SK-N-SH treated with all-trans-retinoic acid at 6 μM for 48 hours (cell line): ENCODE results near the gene DAB2IP.

Experiments used
- CSDC2 ChIP-seq: fragments of 250-450 bp; sonication (Bioruptor Pico); IDR thresholded peaks from 2 replicates; pipeline ENCODE4 v1.5.0; 2020; ENCODE audit warnings: mild to moderate bottlenecking, moderate library complexity
- ESRRG ChIP-seq: fragments of 250-450 bp; sonication (Bioruptor Pico); IDR thresholded peaks from 2 replicates; pipeline ENCODE4 v1.6.1; 2021; ENCODE audit warnings: mild to moderate bottlenecking
- ISL1 ChIP-seq: fragments of 250-450 bp; sonication (Bioruptor Pico); IDR thresholded peaks from 2 replicates; pipeline ENCODE4 v2.1.2; 2022; ENCODE audit warnings: mild to moderate bottlenecking, moderate library complexity
- OSR1 ChIP-seq: fragments of 250-450 bp; sonication (Bioruptor Pico); IDR thresholded peaks from 2 replicates; pipeline ENCODE4 v1.8.0; 2022; ENCODE audit warnings: moderate library complexity, mild to moderate bottlenecking, inconsistent platforms
- PATZ1 ChIP-seq: fragments of 250-450 bp; sonication (Bioruptor Pico); IDR thresholded peaks from 2 replicates; pipeline ENCODE4 v1.8.0; 2020; ENCODE audit warnings: mild to moderate bottlenecking, moderate library complexity, borderline replicate concordance
- POU6F1 ChIP-seq: fragments of 250-450 bp; sonication (Bioruptor Pico); IDR thresholded peaks from 2 replicates; pipeline ENCODE4 v1.8.0; 2021; ENCODE audit warnings: low read depth, mild to moderate bottlenecking, moderate library complexity, borderline replicate concordance
- PPARA ChIP-seq: fragments of 250-450 bp; sonication (Bioruptor Pico); IDR thresholded peaks from 2 replicates; pipeline ENCODE4 v1.5.0; 2020; ENCODE audit warnings: mild to moderate bottlenecking, borderline replicate concordance
- RARB ChIP-seq: fragments of 250-450 bp; sonication (Bioruptor Pico); IDR thresholded peaks from 2 replicates; pipeline ENCODE4 v1.8.0; 2021; ENCODE audit warnings: mild to moderate bottlenecking, moderate library complexity
- TCF4 ChIP-seq: fragments of 250-450 bp; sonication (Bioruptor Pico); IDR thresholded peaks from 2 replicates; pipeline ENCODE4 v1.8.0; 2021; ENCODE audit warnings: mild to moderate bottlenecking, moderate library complexity, borderline replicate concordance
- TSHZ2 ChIP-seq: fragments of 250-450 bp; sonication (Bioruptor Pico); IDR thresholded peaks from 2 replicates; pipeline ENCODE4 v1.5.0; 2020; ENCODE audit warnings: mild to moderate bottlenecking, moderate library complexity
- ZFP3 ChIP-seq: fragments of 250-450 bp; sonication (Bioruptor Pico); IDR thresholded peaks from 2 replicates; pipeline ENCODE4 v1.5.0; 2020; ENCODE audit warnings: mild to moderate bottlenecking, moderate library complexity
- ZFP30 ChIP-seq: fragments of 450-650 bp; formaldehyde crosslinking; IDR thresholded peaks from 2 replicates; pipeline ENCODE4 v1.5.0; 2022; ENCODE audit warnings: mild to moderate bottlenecking, moderate library complexity
- ZNF565 ChIP-seq: fragments of 450-650 bp; formaldehyde crosslinking; conservative IDR thresholded peaks from 2 replicates; pipeline ENCODE4 v1.5.0; 2020; ENCODE audit warnings: low read depth, mild to moderate bottlenecking, moderate library complexity
- ZNF8 ChIP-seq: fragments of 450-650 bp; formaldehyde crosslinking; IDR thresholded peaks from 2 replicates; pipeline ENCODE4 v1.5.0; 2020; ENCODE audit warnings: mild to moderate bottlenecking, moderate library complexity

- TF ChIP-seq PPARA (CRISPR knock-in tag) (no peak), ESRRG (CRISPR knock-in tag) (no peak), ZNF8 (no peak), ZFP30 (CRISPR knock-in tag) (no peak), POU6F1 (CRISPR knock-in tag) (no peak), CSDC2 (CRISPR knock-in tag) (no peak), ZFP3 (no peak), PATZ1 (CRISPR knock-in tag) (no peak), ZNF565 (CRISPR knock-in tag) (no peak), OSR1 (CRISPR knock-in tag) (no peak), TCF4 (CRISPR knock-in tag) (no peak), ISL1 (no peak), TSHZ2 (CRISPR knock-in tag) (no peak), RARB (CRISPR knock-in tag) (no peak)
These were observed 5.3 kb upstream of the DAB2IP start for GRCh38 chr9:121645853-121646807.
